ENCODE measurements around the gene CALHM2.
"Not testable (repeated sequence)": the region's sequence is repeated elsewhere in the genome, so short reads cannot be mapped to it uniquely, and the experiment has no call there.

CALHM2 gene

DNA sequence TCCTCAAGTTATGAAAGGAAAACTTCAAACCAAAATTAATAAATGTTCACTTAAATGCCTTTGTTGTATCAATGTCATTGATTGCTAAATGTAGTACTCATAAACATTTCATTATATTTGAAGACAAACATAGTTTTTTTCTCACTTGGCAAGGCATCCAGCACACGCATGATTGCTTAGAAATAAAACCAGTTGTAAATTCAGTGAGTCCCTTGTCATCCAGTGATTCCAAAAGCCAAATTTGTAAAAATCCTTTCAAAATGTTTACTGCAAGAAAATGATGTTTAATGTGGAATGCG lies 35.2 kb upstream of the CALHM2 start:
- H3K79me2 ChIP-seq (ENCODE audit: insufficient read depth, low read length): no peaks in the 10 kb centered on the region
- no peaks in the 10 kb centered on the region for H4K20me1 ChIP-seq (ENCODE audit: insufficient read depth, low read length)
- no peaks in the 10 kb centered on the region for H3K9me3 ChIP-seq (ENCODE audit: insufficient read depth, low read length, severe bottlenecking)
- H3K4me3 ChIP-seq (ENCODE audit: low read depth in 1 of 2, low read length in 2 of 2): no peak overlapping the region
- no peak for TF ChIP-seq EZH2 (IDR thresholded peaks at IDR 0.05; ENCODE audit: borderline replicate concordance, low read depth, low read length, severe bottlenecking)
- TF ChIP-seq, protein P1, sequence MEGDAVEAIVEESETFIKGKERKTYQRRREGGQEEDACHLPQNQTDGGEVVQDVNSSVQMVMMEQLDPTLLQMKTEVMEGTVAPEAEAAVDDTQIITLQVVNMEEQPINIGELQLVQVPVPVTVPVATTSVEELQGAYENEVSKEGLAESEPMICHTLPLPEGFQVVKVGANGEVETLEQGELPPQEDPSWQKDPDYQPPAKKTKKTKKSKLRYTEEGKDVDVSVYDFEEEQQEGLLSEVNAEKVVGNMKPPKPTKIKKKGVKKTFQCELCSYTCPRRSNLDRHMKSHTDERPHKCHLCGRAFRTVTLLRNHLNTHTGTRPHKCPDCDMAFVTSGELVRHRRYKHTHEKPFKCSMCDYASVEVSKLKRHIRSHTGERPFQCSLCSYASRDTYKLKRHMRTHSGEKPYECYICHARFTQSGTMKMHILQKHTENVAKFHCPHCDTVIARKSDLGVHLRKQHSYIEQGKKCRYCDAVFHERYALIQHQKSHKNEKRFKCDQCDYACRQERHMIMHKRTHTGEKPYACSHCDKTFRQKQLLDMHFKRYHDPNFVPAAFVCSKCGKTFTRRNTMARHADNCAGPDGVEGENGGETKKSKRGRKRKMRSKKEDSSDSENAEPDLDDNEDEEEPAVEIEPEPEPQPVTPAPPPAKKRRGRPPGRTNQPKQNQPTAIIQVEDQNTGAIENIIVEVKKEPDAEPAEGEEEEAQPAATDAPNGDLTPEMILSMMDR (IDR thresholded peaks at IDR 0.05; ENCODE audit: borderline replicate concordance, extremely low read depth, low read length, poor library complexity, severe bottlenecking): no peak
- H3K27me3 ChIP-seq (ENCODE audit: insufficient read depth, low read length, poor library complexity): peaks cover 4% of the 10 kb centered on the region
- DNase-seq: no peak
- no peak overlapping the region for H3K4me2 ChIP-seq (ENCODE audit: insufficient read depth, low read length)
- H2AFZ ChIP-seq (ENCODE audit: low read depth, low read length): no peak overlapping the region
- H3K4me1 ChIP-seq (ENCODE audit: insufficient read depth, low read length): no peaks in the 10 kb centered on the region
- no peaks in the 10 kb centered on the region for H3K36me3 ChIP-seq (ENCODE audit: insufficient read depth, low read length)
- no peak overlapping the region for H3K27ac ChIP-seq (ENCODE audit: low read length)
- no peak overlapping the region for H3K9ac ChIP-seq (ENCODE audit: low read depth, low read length)
- no peak for ATAC-seq (ENCODE audit: insufficient read depth, low read depth)

DNA sequence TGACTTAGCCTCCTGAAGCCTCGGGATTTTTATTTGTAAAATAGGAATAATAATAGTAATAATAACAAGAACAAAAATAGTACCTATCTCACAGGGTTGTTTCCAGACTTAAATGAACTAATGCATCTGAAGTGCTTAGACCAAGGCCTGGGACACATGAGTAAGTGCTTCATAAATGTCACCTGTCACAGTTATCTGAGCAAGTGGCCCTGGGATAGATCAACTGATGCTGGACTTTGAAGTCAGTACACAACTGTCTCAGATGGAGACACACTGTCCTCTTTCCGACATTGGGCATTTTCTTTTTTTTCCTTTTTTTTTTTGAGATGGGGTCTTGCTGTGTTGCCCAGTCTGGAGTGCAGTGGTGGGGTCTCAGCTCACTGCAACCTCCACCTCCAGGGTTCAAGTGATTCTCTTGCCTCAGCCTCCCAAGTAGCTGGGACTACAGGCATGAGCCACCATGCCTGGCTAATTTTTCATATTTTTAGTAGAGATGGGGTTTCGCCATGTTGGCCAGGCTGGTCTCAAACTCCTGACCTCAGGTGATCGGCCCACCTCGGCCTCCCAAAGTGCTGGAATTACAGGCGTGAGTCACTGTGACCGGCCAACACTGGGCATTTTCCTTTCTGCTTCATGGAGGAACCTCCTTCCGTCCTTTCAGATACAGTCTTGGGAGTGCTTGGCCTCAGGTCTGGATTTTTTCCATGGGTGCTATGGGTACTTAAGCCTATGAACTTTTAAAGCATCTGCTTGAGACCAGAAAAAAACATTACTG lies 34.7 kb upstream of the CALHM2 start:
- not testable (repeated sequence) for H3K4me2 ChIP-seq (ENCODE audit: insufficient read depth, low read length); DNase-seq; H3K4me1 ChIP-seq (ENCODE audit: insufficient read depth, low read length); H4K20me1 ChIP-seq (ENCODE audit: insufficient read depth, low read length); H3K9ac ChIP-seq (ENCODE audit: low read depth, low read length); H3K4me3 ChIP-seq (ENCODE audit: low read depth in 1 of 2, low read length in 2 of 2); H3K9me3 ChIP-seq (ENCODE audit: insufficient read depth, low read length, severe bottlenecking); H3K27ac ChIP-seq (ENCODE audit: low read length); H3K79me2 ChIP-seq (ENCODE audit: insufficient read depth, low read length); ATAC-seq (ENCODE audit: insufficient read depth, low read depth); H3K27me3 ChIP-seq (ENCODE audit: insufficient read depth, low read length, poor library complexity); H3K36me3 ChIP-seq (ENCODE audit: insufficient read depth, low read length); H2AFZ ChIP-seq (ENCODE audit: low read depth, low read length)

DNA sequence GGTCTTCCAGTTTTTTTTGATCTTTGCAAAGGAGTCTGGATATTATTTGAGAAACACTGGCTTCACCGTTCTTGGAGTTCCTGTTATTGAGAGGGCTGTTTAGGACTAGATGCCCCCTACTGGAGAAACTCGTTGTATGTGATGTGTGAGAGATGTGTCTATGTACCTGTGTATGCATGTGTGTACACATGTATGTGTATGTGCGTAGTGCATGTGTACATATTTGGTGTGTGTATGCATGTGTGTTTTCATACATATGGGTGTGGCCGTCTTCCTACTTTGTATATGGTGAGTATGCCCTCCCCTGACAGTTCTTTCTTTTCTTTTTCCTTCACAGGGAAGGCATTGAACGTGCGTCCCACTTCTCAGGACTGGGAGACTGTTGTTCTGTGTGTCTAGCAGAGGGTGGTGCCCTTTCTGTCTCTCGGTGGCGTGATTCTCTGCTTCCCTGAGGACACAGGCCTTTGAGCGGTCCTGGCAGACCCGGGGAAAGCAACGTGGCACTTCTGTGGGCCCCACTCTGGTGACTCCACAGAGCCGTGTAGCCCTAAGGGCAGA lies 29.9 kb upstream of the CALHM2 start:
- no peaks in the 10 kb centered on the region for H3K27me3 ChIP-seq (ENCODE audit: insufficient read depth, low read length, poor library complexity)
- no peak overlapping the region for H2AFZ ChIP-seq (ENCODE audit: low read depth, low read length)
- ATAC-seq (ENCODE audit: insufficient read depth, low read depth): peak; percentile 91

DNA sequence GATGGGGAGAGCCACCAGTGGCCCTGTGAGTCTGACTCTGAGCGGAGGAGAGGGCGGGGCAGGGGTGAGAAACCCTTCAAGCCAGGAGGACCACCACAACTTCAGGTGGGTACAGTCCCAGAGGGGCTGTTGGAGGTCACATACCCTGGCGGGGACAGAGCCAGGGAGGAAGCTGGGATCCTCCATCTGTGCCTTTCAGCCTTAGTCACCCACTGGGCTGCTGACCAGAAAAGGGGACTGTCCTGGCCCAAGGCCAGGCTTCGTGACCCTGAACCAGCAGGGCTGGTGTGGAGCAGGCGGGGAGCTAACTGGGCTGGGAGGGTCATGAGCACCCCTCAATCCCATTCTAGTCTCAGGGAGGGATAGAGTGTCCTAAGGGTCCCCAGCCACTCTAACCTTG lies 28.4 kb upstream of the CALHM2 start:
- ATAC-seq (ENCODE audit: insufficient read depth, low read depth): no peak
- no peaks in the 10 kb centered on the region for H3K27me3 ChIP-seq (ENCODE audit: insufficient read depth, low read length, poor library complexity)

More for the DNA sequence above, 29.9 kb upstream of the CALHM2 start:
- Histone ChIP-seq H4K20me1 (ENCODE audit: insufficient read depth, low read length) (no peaks in the 10 kb centered on the region), H3K9ac (ENCODE audit: low read depth, low read length) (no peak overlapping the region), H3K27ac (ENCODE audit: low read length) (no peak overlapping the region), H3K4me1 (ENCODE audit: insufficient read depth, low read length) (no peaks in the 10 kb centered on the region), H3K9me3 (ENCODE audit: insufficient read depth, low read length, severe bottlenecking) (no peaks in the 10 kb centered on the region), H3K4me3 (ENCODE audit: low read depth in 1 of 2, low read length in 2 of 2) (no peak overlapping the region), H3K4me2 (ENCODE audit: insufficient read depth, low read length) (no peak overlapping the region), H3K79me2 (ENCODE audit: insufficient read depth, low read length) (no peaks in the 10 kb centered on the region), H3K36me3 (ENCODE audit: insufficient read depth, low read length) (no peaks in the 10 kb centered on the region)
- DNase-seq: peak; percentile 51
- TF ChIP-seq EZH2 (IDR thresholded peaks at IDR 0.05; ENCODE audit: borderline replicate concordance, low read depth, low read length, severe bottlenecking): no peak
- TF ChIP-seq, protein P1 (IDR thresholded peaks at IDR 0.05; ENCODE audit: borderline replicate concordance, extremely low read depth, low read length, poor library complexity, severe bottlenecking): peak; percentile 73

More for the DNA sequence above, 28.4 kb upstream of the CALHM2 start:
- Histone ChIP-seq H3K27ac (ENCODE audit: low read length) (no peak overlapping the region), H3K79me2 (ENCODE audit: insufficient read depth, low read length) (no peaks in the 10 kb centered on the region), H2AFZ (ENCODE audit: low read depth, low read length) (no peak overlapping the region), H3K4me1 (ENCODE audit: insufficient read depth, low read length) (no peaks in the 10 kb centered on the region), H4K20me1 (ENCODE audit: insufficient read depth, low read length) (no peaks in the 10 kb centered on the region), H3K9ac (ENCODE audit: low read depth, low read length) (no peak overlapping the region), H3K4me3 (ENCODE audit: low read depth in 1 of 2, low read length in 2 of 2) (no peak overlapping the region), H3K4me2 (ENCODE audit: insufficient read depth, low read length) (no peak overlapping the region), H3K9me3 (ENCODE audit: insufficient read depth, low read length, severe bottlenecking) (no peaks in the 10 kb centered on the region), H3K36me3 (ENCODE audit: insufficient read depth, low read length) (no peaks in the 10 kb centered on the region)
- DNase-seq: no peak
- TF ChIP-seq, protein P1 (IDR thresholded peaks at IDR 0.05; ENCODE audit: borderline replicate concordance, extremely low read depth, low read length, poor library complexity, severe bottlenecking): no peak
- no peak for TF ChIP-seq EZH2 (IDR thresholded peaks at IDR 0.05; ENCODE audit: borderline replicate concordance, low read depth, low read length, severe bottlenecking)
